Neural cell (in vitro differentiated cells): ENCODE data around the gene HIF1A. TPM values are rescaled to one million over a fixed set of nuclear protein-coding genes. Genes with fewer than 3 reads are reported as not detected.

Experiments
- H2AFZ ChIP-seq: fragments of 200-600, 300-800 bp; sonication (generic), shearing (Covaris generic); 2 replicates; pipeline ENCODE4 v1.6.0; 2014; ENCODE audit warnings: low read depth, mild to moderate bottlenecking, antibody characterized with exemption, low read length, moderate library complexity
- H3F3A ChIP-seq: fragments of 200-600 bp; shearing (Covaris generic); 2 replicates; pipeline ENCODE4 v1.6.1; 2016; ENCODE audit warnings: mild to moderate bottlenecking, moderate library complexity, mixed read lengths, antibody characterized with exemption, low read length; ENCODE audit not compliant: insufficient read depth, poor library complexity, severe bottlenecking
- H3K27ac ChIP-seq: fragments of 200-600, 300-800 bp; sonication (generic), shearing (Covaris generic); 2 replicates; pipeline ENCODE4 v1.5.1; 2014; ENCODE audit warnings: mild to moderate bottlenecking, low read length, moderate library complexity
- H3K27me3 ChIP-seq: fragments of 300-800, 200-600 bp; sonication (generic), shearing (Covaris generic); 2 replicates; pipeline ENCODE4 v1.6.0; 2014; ENCODE audit warnings: mild to moderate bottlenecking, low read depth, low read length, moderate library complexity; ENCODE audit not compliant: insufficient read depth
- H3K36me3 ChIP-seq: fragments of 300-800, 200-600 bp; sonication (generic), shearing (Covaris generic); 2 replicates; pipeline ENCODE4 v1.5.1; 2014; ENCODE audit warnings: mild to moderate bottlenecking, antibody characterized with exemption, low read length, moderate library complexity; ENCODE audit not compliant: insufficient read depth
- H3K4me2 ChIP-seq: fragments of 300-800, 200-600 bp; sonication (generic), shearing (Covaris generic); 2 replicates; pipeline ENCODE4 v1.6.0; 2014; ENCODE audit warnings: mild to moderate bottlenecking, low read length
- H3K4me3 ChIP-seq: fragments of 300-800, 200-600 bp; sonication (generic), shearing (Covaris generic); 2 replicates; pipeline ENCODE4 v1.5.1; 2014; ENCODE audit warnings: mild to moderate bottlenecking, low read length, moderate library complexity
- H3K79me2 ChIP-seq: fragments of 200-600 bp; shearing (Covaris generic); replicated peaks from 2 replicates; pipeline ENCODE4 v1.6.0; 2014; ENCODE audit warnings: mild to moderate bottlenecking, low read length, moderate library complexity; ENCODE audit not compliant: insufficient read depth
- H3K9ac ChIP-seq: fragments of 300-800, 200-600 bp; sonication (generic), shearing (Covaris generic); 2 replicates; pipeline ENCODE4 v1.6.1; 2016; ENCODE audit warnings: mild to moderate bottlenecking, low read length, mixed read lengths
- H3K9me2 ChIP-seq: fragments of 200-600 bp; shearing (Covaris generic); 2 replicates; pipeline ENCODE4 v1.6.1; 2016; ENCODE audit warnings: mild to moderate bottlenecking, low read length, mixed read lengths; ENCODE audit not compliant: insufficient read depth
- H3K9me3 ChIP-seq: fragments of 200-600, 300-800 bp; sonication (generic), shearing (Covaris generic); 2 replicates; pipeline ENCODE4 v1.6.1; 2016; ENCODE audit warnings: mild to moderate bottlenecking, mixed run types, low read length, moderate library complexity, mixed read lengths
- H4K20me1 ChIP-seq: fragments of 200-600 bp; shearing (Covaris generic); 2 replicates; pipeline ENCODE4 v1.6.1; 2016; ENCODE audit warnings: mild to moderate bottlenecking, mixed run types; ENCODE audit not compliant: insufficient read depth
- EP300 ChIP-seq: fragments of 450-650 bp; conservative IDR thresholded peaks from 2 replicates; pipeline ENCODE4 v1.6.1; 2014; ENCODE audit warnings: antibody characterized with exemption, mild to moderate bottlenecking, moderate library complexity; ENCODE audit not compliant: poor library complexity, severe bottlenecking
- EZH2 ChIP-seq: fragments of 200-600, 300-800 bp; shearing (Covaris generic), sonication (generic); IDR thresholded peaks from 2 replicates; pipeline ENCODE4 v1.6.1; 2014; ENCODE audit warnings: antibody characterized with exemption, low read length, borderline replicate concordance, mild to moderate bottlenecking; ENCODE audit not compliant: insufficient read depth, poor library complexity, severe bottlenecking
- MXI1 ChIP-seq: fragments of 450-650 bp; conservative IDR thresholded peaks from 2 replicates; pipeline ENCODE4 v1.6.1; 2014; ENCODE audit warnings: antibody characterized with exemption, mild to moderate bottlenecking; ENCODE audit not compliant: poor library complexity, severe bottlenecking
- POLR2AphosphoS5 ChIP-seq: IDR thresholded peaks from 2 replicates; pipeline ENCODE4 v1.6.1; 2012
- RAD21 ChIP-seq: fragments of 450-650 bp; conservative IDR thresholded peaks from 2 replicates; pipeline ENCODE4 v1.6.1; 2014; ENCODE audit warnings: antibody characterized with exemption, mild to moderate bottlenecking, moderate library complexity
- SMC3 ChIP-seq: fragments of 450-650 bp; conservative IDR thresholded peaks from 2 replicates; pipeline ENCODE4 v1.6.1; 2014; ENCODE audit warnings: antibody characterized with exemption, mild to moderate bottlenecking, moderate library complexity; ENCODE audit not compliant: poor library complexity
- TAF1 ChIP-seq: IDR thresholded peaks from 2 replicates; pipeline ENCODE4 v1.6.1; 2012; ENCODE audit warnings: low read depth
- polyA plus RNA-seq: library from polyadenylated mRNA; depleted of rRNA; stranded (reverse); fragments of >200 nt; gene quantifications from 2 replicates; pipeline ENCODE4 v1.2.3, GENCODE V29; 2014
- TF ChIP-seq, protein P1 (sequence below): fragments of 450-650 bp; IDR thresholded peaks from 2 replicates; pipeline ENCODE4 v1.5.1; 2014; ENCODE audit warnings: antibody characterized with exemption, mild to moderate bottlenecking, moderate library complexity; ENCODE audit not compliant: poor library complexity, severe bottlenecking
- TF ChIP-seq, protein P2 (sequence below): IDR thresholded peaks from 2 replicates; pipeline ENCODE4 v1.6.1; 2012; ENCODE audit warnings: borderline replicate concordance

The HIF1A gene
- polyA plus RNA-seq, 1 donor from 2014 or later = 75.0 TPM

DNA sequence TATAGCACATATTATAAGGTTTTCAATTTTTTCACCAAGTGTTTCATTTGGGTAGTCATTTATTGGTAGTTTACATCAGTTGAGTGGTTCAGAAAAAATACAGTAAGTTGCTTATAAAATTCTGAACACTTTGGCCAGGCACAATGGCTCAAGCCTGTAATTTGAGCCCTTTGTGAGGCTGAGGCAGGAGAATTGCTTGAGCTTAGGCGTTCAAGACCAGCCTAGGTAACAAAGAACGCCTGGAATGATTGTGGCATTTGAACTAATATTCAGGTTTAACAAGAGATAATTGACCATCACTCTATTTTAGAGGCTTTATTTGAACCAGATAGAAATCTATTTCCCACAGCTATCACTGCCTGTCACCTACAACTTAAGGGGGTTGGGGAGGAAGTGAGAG, 22.7 kb downstream of the HIF1A start:
- no peak overlapping the region for H3K9ac ChIP-seq
- H3K9me3 ChIP-seq = no peaks in the 10 kb centered on the region
- no peaks in the 10 kb centered on the region for H3K9me2 ChIP-seq
- H3K36me3 ChIP-seq = no peaks in the 10 kb centered on the region
- no peak overlapping the region for H2AFZ ChIP-seq
- peaks cover 88% of the 10 kb centered on the region for H3K79me2 ChIP-seq
- no peaks in the 10 kb centered on the region for H3K27me3 ChIP-seq
- no peak overlapping the region for H3K4me3 ChIP-seq
- H4K20me1 ChIP-seq = no peaks in the 10 kb centered on the region
- H3F3A ChIP-seq = no peaks in the 10 kb centered on the region
- no peak overlapping the region for H3K4me2 ChIP-seq
- TF ChIP-seq MXI1 = no peak
- H3K27ac ChIP-seq = no peak overlapping the region

DNA sequence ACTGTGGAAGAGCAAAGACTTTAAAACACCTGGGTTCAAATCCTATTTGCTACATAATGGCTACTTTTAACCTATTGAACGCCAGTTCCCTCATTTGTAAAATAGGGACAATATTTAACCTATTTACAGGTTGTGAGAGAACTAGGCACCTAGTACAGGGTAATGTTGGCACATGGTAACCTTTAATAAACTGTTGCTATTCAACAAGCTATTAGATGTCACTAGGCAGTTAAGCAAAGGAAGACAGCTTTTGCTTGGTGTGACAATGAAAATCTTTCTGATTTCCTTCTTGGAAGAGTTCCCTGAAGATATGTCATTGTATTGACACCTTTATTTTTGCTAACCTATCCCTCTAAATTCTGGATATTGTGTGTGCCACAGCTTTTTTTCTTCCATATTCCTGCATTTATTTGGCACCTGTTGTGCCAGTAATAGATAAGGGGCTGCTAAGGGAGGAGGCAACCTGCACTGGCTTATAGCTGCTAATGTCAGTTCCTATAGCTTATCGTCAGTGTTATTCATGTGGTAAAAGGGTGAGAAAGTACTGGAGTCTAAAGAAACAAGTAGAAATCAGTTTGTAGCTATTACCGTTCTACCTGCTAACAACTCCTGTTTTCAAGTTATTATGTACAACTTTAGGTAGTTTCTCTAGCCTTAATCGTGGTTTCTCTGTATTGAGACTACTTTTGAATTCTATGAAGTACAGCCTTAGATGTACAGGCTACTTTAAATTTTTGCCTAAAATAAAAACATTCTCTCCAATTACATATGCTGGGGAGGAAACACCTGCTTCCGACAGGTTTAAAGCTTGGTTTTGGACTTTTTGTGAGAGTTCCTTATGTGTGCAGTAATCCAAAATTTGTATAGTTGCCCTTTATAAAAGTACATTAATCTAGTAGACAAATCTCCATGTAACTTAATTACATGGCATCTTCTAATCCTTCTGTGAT, 24.3 kb downstream of the HIF1A start:
- no peak overlapping the region for H3K4me2 ChIP-seq
- H3K27me3 ChIP-seq = no peaks in the 10 kb centered on the region
- H3F3A ChIP-seq = no peaks in the 10 kb centered on the region
- no peaks in the 10 kb centered on the region for H3K9me2 ChIP-seq
- H3K27ac ChIP-seq = no peak overlapping the region
- no peak overlapping the region for H3K4me3 ChIP-seq
- no peaks in the 10 kb centered on the region for H3K9me3 ChIP-seq
- H3K36me3 ChIP-seq = no peaks in the 10 kb centered on the region
- no peaks in the 10 kb centered on the region for H4K20me1 ChIP-seq
- H3K79me2 ChIP-seq = peaks cover 72% of the 10 kb centered on the region
- TF ChIP-seq, protein P1, sequence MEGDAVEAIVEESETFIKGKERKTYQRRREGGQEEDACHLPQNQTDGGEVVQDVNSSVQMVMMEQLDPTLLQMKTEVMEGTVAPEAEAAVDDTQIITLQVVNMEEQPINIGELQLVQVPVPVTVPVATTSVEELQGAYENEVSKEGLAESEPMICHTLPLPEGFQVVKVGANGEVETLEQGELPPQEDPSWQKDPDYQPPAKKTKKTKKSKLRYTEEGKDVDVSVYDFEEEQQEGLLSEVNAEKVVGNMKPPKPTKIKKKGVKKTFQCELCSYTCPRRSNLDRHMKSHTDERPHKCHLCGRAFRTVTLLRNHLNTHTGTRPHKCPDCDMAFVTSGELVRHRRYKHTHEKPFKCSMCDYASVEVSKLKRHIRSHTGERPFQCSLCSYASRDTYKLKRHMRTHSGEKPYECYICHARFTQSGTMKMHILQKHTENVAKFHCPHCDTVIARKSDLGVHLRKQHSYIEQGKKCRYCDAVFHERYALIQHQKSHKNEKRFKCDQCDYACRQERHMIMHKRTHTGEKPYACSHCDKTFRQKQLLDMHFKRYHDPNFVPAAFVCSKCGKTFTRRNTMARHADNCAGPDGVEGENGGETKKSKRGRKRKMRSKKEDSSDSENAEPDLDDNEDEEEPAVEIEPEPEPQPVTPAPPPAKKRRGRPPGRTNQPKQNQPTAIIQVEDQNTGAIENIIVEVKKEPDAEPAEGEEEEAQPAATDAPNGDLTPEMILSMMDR = no peak
- no peak for TF ChIP-seq RAD21
- TF ChIP-seq MXI1 = no peak
- no peak for TF ChIP-seq TAF1
- TF ChIP-seq POLR2AphosphoS5 = no peak
- TF ChIP-seq SMC3 = no peak
- TF ChIP-seq EZH2 = no peak
- TF ChIP-seq, protein P2, sequence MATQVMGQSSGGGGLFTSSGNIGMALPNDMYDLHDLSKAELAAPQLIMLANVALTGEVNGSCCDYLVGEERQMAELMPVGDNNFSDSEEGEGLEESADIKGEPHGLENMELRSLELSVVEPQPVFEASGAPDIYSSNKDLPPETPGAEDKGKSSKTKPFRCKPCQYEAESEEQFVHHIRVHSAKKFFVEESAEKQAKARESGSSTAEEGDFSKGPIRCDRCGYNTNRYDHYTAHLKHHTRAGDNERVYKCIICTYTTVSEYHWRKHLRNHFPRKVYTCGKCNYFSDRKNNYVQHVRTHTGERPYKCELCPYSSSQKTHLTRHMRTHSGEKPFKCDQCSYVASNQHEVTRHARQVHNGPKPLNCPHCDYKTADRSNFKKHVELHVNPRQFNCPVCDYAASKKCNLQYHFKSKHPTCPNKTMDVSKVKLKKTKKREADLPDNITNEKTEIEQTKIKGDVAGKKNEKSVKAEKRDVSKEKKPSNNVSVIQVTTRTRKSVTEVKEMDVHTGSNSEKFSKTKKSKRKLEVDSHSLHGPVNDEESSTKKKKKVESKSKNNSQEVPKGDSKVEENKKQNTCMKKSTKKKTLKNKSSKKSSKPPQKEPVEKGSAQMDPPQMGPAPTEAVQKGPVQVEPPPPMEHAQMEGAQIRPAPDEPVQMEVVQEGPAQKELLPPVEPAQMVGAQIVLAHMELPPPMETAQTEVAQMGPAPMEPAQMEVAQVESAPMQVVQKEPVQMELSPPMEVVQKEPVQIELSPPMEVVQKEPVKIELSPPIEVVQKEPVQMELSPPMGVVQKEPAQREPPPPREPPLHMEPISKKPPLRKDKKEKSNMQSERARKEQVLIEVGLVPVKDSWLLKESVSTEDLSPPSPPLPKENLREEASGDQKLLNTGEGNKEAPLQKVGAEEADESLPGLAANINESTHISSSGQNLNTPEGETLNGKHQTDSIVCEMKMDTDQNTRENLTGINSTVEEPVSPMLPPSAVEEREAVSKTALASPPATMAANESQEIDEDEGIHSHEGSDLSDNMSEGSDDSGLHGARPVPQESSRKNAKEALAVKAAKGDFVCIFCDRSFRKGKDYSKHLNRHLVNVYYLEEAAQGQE = no peak
- TF ChIP-seq EP300 = no peak
- no peak overlapping the region for H3K9ac ChIP-seq
- no peak overlapping the region for H2AFZ ChIP-seq
